GM13976 (cell line): ENCODE data around the gene BPHL.
"Not testable (repeated sequence)": the region's sequence is repeated elsewhere in the genome, so short reads cannot be mapped to it uniquely, and the experiment has no call there.

ENCODE experiments used
- DNase-seq: peaks from one replicate; pipeline ENCODE4 v3.0.0; 2012; ENCODE audit warnings: low spot score
- CTCF ChIP-seq: IDR thresholded peaks from 2 replicates; pipeline ENCODE4 v1.5.1; 2012; ENCODE audit warnings: borderline replicate concordance, mild to moderate bottlenecking; ENCODE audit not compliant: insufficient read depth; ENCODE audit errors: extremely low read depth, missing control alignments, control extremely low read depth
- in situ Hi-C: fragments of 300-500 bp; cut with MboI; formaldehyde crosslinking; loops from one replicate; pipeline ENCODE4 v1.12.0; 2022; ENCODE audit warnings: low sequenced_read_pairs, mixed read lengths, inconsistent platforms; ENCODE audit not compliant: unreplicated experiment

Gene BPHL

DNA sequence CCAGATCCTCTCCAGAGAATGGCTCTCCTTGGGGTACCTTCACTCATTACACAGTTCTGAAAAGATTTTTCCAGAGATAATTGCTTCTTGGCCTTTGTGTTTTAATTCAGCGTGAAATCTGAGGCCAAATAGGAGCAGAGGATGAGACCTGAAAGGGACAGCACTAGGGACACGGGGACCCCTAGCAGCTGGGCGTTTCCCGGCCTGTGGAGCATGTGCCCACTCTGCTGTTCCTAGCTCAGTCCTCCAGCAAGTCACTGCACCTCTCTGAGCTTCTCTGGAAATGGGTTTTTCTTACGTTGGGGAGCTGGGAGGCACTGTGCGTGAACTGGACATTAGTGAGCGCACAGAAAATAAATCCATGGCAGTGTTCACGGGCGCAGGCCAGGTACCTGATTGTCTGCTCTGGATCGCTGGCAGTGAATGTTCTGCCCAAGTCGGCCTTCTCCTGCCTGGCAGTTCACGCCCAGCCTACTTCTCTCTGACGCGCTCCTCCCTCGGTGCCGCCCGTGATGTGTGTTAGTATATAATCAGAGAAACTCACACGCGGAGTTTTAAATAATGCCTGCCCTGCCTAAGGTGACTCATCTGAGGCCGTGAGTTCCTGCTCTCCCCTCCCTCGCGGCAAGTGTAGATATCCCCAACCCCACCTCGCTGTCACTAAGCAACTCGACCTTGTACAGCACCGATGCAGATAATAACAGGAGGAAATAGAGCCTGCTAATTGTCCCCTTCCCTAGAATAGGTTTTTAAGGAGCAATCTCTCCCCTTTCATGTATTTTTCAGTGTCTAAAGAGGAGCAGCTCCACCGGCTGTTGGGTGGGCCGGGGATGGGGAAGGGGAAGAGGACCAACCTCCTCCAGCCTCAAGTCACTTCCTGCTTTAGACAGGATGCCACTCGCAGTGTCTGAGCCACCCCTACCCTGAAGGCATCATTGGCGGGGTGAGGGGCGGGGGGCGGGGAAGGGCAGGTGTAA lies 41.6 kb downstream of the BPHL start:
- TF ChIP-seq CTCF = no peak
- in situ Hi-C loops = no loop called here
- DNase-seq = no peak

DNA sequence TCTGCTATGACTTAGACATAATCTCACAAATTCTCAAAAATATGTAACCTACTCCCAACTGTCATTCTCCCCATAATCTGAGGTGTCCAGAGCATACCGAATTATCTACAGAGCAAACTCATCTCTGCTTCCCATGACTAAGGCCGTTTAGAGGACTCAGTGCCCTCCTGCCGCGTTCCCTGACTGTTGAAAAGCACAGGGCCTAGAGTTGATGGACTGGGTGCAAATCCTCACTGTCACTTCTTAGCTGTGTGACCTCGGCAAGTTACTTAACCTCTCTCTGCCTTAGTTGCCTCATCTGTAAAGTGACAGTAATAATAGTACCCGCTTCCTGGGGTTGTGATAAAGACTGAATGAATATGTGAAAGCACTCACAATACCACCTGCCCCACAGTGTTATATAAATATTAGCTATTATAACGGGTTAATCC lies 43.6 kb downstream of the BPHL start:
- in situ Hi-C loops = no loop called here
- no peak for DNase-seq
- TF ChIP-seq CTCF = no peak

GRCh38 chr6:3162565-3163247 lies 44.2 kb downstream of the BPHL start:
- peak; percentile 89 for DNase-seq
- in situ Hi-C loops = no loop called here
- no peak for TF ChIP-seq CTCF

GRCh38 chr6:3163248-3163594 lies 44.7 kb downstream of the BPHL start:
- DNase-seq = no peak
- in situ Hi-C loops = no loop called here
- TF ChIP-seq CTCF = no peak

GRCh38 chr6:3164388-3164787 lies 45.9 kb downstream of the BPHL start:
- no peak for TF ChIP-seq CTCF
- in situ Hi-C loops = no loop called here
- DNase-seq = no peak

DNA sequence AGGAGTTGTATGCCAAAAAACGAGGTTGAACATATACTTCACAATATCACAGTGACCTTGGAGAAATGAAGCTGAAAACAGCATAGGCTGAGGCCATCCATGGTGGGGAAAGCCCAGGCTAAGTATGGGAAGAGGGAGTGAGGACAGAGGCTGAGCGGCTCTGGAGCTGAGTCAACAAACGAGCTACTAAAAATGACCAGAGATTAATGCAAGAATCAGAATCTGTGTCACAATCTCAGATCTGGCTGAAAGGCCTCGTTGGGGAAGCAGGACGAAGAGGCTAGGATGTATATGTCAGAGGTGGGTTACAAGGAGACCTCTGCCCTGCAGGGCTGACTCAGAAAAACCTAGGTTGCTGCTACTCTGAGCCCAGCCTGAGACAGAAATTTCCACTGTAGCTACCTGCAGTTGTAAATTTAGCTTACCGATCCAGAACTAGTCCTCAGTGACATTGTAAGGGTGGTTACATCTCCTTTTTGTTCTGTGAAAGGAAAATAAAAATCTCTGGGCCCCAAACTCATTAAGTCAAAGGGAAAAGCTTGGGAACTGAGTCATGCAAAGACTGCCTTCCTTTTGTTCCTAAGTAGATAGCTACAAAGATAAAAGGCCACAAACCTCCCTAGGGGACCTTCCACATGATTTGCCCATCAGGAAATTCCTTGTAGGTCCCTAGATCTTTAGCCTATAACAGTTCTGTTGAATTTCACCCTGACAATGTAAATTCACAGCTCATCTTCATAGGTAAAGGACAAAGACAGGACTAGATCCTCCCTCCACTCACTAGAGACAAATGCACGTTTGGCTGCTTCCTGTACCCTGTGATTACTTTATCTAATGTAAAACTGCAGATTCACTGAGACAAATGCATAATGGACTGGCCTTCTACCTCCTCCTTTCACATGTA lies 47.4 kb downstream of the BPHL start:
- DNase-seq = no peak
- TF ChIP-seq CTCF = no peak
- in situ Hi-C loops = no loop called here

- DNase-seq, in situ Hi-C loops: not testable (repeated sequence)
Measured at GRCh38 chr6:3166535-3167225, 48.2 kb downstream of the BPHL start.

DNA sequence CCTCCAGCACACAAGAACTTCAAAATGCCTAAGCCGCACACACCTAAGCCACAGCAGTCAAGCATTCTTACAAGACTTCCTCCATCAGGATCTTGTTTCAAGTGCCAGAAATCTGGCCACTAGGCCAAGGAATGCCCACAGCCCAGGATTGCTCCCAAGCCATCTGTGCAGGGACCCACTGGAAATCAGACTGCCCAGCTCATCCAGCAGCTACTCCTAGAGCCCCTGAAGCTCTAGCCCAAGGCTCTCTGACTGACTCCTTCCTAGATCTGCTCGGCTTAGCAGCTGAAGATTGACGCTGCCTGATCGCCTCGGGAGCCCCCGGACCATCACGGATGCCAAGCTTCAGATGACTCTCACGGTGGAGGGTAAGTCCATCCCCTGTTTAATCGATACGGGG lies 49.5 kb downstream of the BPHL start:
- in situ Hi-C loops = not testable (repeated sequence)

GRCh38 chr6:3170676-3171075 lies 52.2 kb downstream of the BPHL start:
- DNase-seq, in situ Hi-C loops: not testable (repeated sequence)

More for the DNA sequence above, 49.5 kb downstream of the BPHL start:
- DNase-seq = not testable (repeated sequence)
